KMS-11 (cell line): ENCODE results near the gene LITAF.
"Not testable (repeated sequence)": the region's sequence is repeated elsewhere in the genome, so short reads cannot be mapped to it uniquely, and the experiment has no call there.

Source experiments
- H2AFZ ChIP-seq: fragments of 200-600 bp; sonication (generic); 2 replicates; pipeline ENCODE4 v1.6.1; 2016; ENCODE audit warnings: antibody characterized with exemption, mixed run types, low read depth
- H3K27ac ChIP-seq: fragments of 200-600 bp; sonication (generic); 2 replicates; pipeline ENCODE4 v1.6.1; 2016; ENCODE audit warnings: mild to moderate bottlenecking, mixed run types
- H3K27me3 ChIP-seq: fragments of 200-600 bp; sonication (generic); 2 replicates; pipeline ENCODE4 v1.6.1; 2017; ENCODE audit warnings: mild to moderate bottlenecking, low read depth, mixed run types, moderate library complexity; ENCODE audit not compliant: insufficient read depth
- H3K36me3 ChIP-seq: fragments of 200-600 bp; sonication (generic); 2 replicates; pipeline ENCODE4 v1.6.1; 2017; ENCODE audit warnings: mild to moderate bottlenecking, mixed run types; ENCODE audit not compliant: insufficient read depth
- H3K4me1 ChIP-seq: fragments of 200-600 bp; sonication (generic); 2 replicates; pipeline ENCODE4 v1.6.1; 2016; ENCODE audit warnings: mild to moderate bottlenecking, low read depth, mixed run types; ENCODE audit not compliant: poor library complexity, severe bottlenecking
- H3K4me2 ChIP-seq: fragments of 200-600 bp; sonication (generic); 2 replicates; pipeline ENCODE4 v1.7.0; 2016; ENCODE audit warnings: mild to moderate bottlenecking, mixed run types
- H3K4me3 ChIP-seq: fragments of 200-600 bp; sonication (generic); IDR thresholded peaks from 2 replicates; pipeline ENCODE4 v1.6.1; 2017; ENCODE audit warnings: low read depth, low read length, mixed read lengths; ENCODE audit not compliant: insufficient read depth
- H3K79me2 ChIP-seq: fragments of 200-600 bp; sonication (generic); 2 replicates; pipeline ENCODE4 v1.6.1; 2016; ENCODE audit warnings: low read depth, mixed run types; ENCODE audit not compliant: insufficient read depth
- H3K9ac ChIP-seq: fragments of 200-600 bp; sonication (generic); 2 replicates; pipeline ENCODE4 v1.6.1; 2016; ENCODE audit warnings: mild to moderate bottlenecking, mixed run types
- H4K20me1 ChIP-seq: fragments of 200-600 bp; sonication (generic); 2 replicates; pipeline ENCODE4 v1.6.1; 2016; ENCODE audit warnings: mild to moderate bottlenecking, mixed run types; ENCODE audit not compliant: insufficient read depth
- TF ChIP-seq, protein P1 (sequence below): fragments of 200-600 bp; sonication (generic); conservative IDR thresholded peaks from 2 replicates; pipeline ENCODE4 v1.6.1; 2017; ENCODE audit warnings: low read depth, mild to moderate bottlenecking, antibody characterized with exemption, low read length, moderate library complexity, mixed read lengths

The LITAF gene

DNA sequence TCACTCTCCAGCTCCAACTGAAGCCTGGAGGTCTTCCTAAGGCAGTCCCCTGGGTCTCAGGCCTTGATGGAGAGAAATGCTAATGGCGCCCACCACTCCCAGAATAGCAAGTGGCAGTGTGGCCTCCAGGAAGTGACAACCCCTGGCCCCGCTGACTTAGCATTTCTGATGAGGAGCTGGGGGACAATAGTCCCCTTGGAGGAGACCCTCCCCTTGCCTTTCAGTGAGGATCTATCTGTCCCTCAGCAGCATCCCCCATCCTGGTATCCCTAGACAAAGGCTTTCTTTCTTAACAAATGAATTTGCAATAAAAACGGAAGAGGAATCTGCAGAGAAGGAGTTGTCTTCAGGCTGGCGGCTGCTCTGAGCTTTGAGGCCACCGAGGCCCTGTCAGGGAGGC is 68.8 kb downstream of the LITAF start:
- Histone ChIP-seq H3K4me1 (no peaks in the 10 kb centered on the region), H3K36me3 (no peaks in the 10 kb centered on the region), H2AFZ (no peak overlapping the region), H3K9ac (no peak overlapping the region), H3K27ac (no peak overlapping the region), H3K4me2 (no peak overlapping the region), H4K20me1 (no peaks in the 10 kb centered on the region), H3K27me3 (no peaks in the 10 kb centered on the region), H3K4me3 (no peak overlapping the region), H3K79me2 (no peaks in the 10 kb centered on the region)
- TF ChIP-seq, protein P1, sequence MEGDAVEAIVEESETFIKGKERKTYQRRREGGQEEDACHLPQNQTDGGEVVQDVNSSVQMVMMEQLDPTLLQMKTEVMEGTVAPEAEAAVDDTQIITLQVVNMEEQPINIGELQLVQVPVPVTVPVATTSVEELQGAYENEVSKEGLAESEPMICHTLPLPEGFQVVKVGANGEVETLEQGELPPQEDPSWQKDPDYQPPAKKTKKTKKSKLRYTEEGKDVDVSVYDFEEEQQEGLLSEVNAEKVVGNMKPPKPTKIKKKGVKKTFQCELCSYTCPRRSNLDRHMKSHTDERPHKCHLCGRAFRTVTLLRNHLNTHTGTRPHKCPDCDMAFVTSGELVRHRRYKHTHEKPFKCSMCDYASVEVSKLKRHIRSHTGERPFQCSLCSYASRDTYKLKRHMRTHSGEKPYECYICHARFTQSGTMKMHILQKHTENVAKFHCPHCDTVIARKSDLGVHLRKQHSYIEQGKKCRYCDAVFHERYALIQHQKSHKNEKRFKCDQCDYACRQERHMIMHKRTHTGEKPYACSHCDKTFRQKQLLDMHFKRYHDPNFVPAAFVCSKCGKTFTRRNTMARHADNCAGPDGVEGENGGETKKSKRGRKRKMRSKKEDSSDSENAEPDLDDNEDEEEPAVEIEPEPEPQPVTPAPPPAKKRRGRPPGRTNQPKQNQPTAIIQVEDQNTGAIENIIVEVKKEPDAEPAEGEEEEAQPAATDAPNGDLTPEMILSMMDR, result no peak

DNA sequence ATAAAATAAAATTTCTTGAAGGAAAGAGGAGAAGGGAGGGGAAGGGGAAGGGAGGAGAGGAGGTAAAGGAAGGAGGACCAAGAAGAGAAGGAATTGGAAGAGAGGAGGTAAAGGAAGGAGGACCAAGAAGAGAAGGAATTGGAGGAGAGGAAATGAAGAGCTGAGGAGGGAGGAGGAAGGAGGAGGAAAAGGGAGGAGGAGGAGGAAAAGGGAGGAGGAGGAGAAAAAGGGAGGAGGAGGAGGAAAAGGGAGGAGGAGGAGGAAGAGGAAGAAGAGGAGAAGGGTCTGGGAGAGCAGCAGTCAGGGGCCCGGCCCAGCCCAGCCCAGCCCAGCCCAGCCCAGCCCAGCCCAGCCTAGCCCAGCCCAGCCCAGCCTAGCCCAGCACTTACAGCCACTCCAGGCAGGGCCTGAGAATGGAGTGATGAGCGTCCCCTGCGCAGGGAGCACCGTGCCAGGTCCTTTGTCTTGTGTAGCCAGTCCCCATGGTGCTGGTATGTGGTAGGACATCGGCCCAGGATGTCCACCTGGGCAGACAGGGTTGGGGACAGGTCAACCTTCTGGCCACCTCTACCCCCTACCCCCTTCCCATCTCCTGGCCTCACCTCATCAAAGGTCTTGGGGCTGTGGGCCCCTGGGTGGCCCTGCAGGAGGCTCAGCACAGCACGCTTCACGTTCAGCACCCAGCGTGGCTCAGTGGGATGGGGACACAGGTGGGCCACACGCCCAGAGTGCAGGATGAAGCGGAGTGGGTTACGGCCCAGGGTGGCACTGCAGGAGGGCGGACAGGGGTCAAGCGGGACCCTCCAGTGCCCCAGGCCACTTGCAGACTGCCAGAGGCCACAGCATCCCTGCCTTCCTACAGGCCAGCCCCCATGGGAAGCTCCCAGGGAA is 70.9 kb downstream of the LITAF start:
- TF ChIP-seq, protein P1, result no peak
- Histone ChIP-seq H3K27ac (no peak overlapping the region), H3K36me3 (no peaks in the 10 kb centered on the region)

DNA sequence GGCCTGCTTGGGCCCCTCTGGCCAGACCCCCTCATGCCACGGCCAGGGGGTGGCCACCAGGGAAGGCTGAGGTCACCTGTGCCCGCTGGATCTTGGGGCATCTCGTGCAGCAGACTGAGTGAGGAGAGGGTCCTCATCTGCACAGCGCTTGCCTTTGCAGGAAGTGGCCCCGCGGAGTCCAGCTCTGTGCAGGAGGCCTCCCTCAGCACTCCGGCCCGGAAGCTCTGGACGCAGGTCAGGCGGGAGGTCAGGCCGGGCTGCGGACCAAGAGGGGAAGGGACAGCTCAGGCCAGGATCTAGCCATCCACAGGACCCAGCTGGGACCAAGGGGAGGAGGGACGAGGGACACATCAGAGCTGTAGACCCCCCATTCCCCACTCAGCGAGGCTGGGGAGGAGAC is 72.4 kb downstream of the LITAF start:
- Histone ChIP-seq H3K27ac (no peak overlapping the region), H3K4me2 (no peak overlapping the region), H3K4me3 (no peak overlapping the region), H3K4me1 (no peaks in the 10 kb centered on the region), H3K79me2 (no peaks in the 10 kb centered on the region), H2AFZ (no peak overlapping the region), H3K9ac (no peak overlapping the region), H3K36me3 (no peaks in the 10 kb centered on the region), H4K20me1 (no peaks in the 10 kb centered on the region), H3K27me3 (no peaks in the 10 kb centered on the region)
- TF ChIP-seq, protein P1, result no peak

More for the DNA sequence above, 70.9 kb downstream of the LITAF start:
- H3K79me2 ChIP-seq, result no peaks in the 10 kb centered on the region
- H3K4me2 ChIP-seq, result no peak overlapping the region
- H2AFZ ChIP-seq, result no peak overlapping the region
- H3K4me3 ChIP-seq, result no peak overlapping the region
- no peak overlapping the region for H3K9ac ChIP-seq
- no peaks in the 10 kb centered on the region for H3K27me3 ChIP-seq
- no peaks in the 10 kb centered on the region for H4K20me1 ChIP-seq
- H3K4me1 ChIP-seq, result no peaks in the 10 kb centered on the region

DNA sequence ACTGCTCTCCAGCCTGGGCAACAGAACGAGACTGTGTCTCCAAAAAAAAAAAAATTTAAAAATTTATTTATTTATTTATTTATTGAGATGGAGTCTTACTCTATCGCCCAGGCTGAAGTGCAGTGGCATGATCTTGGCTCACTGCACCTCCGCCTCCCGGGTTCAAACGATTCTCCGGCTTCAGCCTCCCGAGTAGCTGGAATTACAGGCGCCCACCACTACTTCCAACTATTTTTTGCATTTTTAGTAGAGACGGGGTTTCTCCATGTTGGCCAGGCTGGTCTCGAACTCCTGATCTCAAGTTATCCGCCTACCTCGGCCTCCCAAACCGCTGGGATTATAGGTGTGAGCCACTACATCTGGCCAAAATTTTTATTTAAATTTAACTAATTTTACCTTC is 73.4 kb downstream of the LITAF start:
- H3K4me3 ChIP-seq, H2AFZ ChIP-seq, H3K4me2 ChIP-seq, H3K36me3 ChIP-seq, H4K20me1 ChIP-seq, H3K27me3 ChIP-seq, H3K4me1 ChIP-seq, H3K79me2 ChIP-seq, H3K27ac ChIP-seq, H3K9ac ChIP-seq: not testable (repeated sequence)

DNA sequence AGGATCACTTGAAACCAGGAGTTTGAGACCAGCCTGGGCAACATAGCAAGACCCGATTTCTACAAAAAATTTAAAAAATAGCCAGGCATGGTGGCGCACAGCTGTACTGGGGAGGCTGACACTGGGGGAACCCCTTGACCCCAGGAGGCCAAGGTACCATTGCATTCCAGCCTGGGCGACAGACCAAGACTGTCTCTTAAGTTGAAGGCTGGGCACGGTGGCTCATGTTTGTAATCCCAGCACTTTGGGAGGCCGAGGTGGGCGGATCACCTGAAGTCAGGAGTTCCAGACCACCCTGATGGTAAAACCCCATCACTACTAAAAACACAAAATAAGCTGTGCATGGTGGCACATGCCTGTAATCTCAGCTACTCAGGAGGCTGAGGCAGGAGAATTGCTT is 74.9 kb downstream of the LITAF start:
- no peaks in the 10 kb centered on the region for H3K27me3 ChIP-seq
- no peak overlapping the region for H3K4me2 ChIP-seq
- TF ChIP-seq, protein P1, result no peak
- no peaks in the 10 kb centered on the region for H3K36me3 ChIP-seq
- no peak overlapping the region for H3K9ac ChIP-seq
- no peaks in the 10 kb centered on the region for H3K79me2 ChIP-seq
- H3K4me1 ChIP-seq, result no peaks in the 10 kb centered on the region
- no peak overlapping the region for H2AFZ ChIP-seq
- H3K4me3 ChIP-seq, result no peak overlapping the region
- no peaks in the 10 kb centered on the region for H4K20me1 ChIP-seq
- H3K27ac ChIP-seq, result no peak overlapping the region
